CD4-positive, alpha-beta memory T cell (primary cell): Measurements from ENCODE around the gene GNAO1. TPM values are rescaled to one million over a fixed set of nuclear protein-coding genes. Genes with fewer than 3 reads are reported as not detected.

Experiments
- CTCF ChIA-PET: fragments of 350-600 bp; sonication (Branson Sonifier 250); formaldehyde crosslinking; loops from one replicate; lab custom pipeline; 2021; ENCODE audit warnings: inconsistent platforms; ENCODE audit not compliant: partially characterized antibody; lab: Charles Lee
- POLR2A ChIA-PET: fragments of 350-600 bp; sonication (Branson Sonifier 250); formaldehyde crosslinking; loops from one replicate; lab custom pipeline; 2021; ENCODE audit not compliant: partially characterized antibody; lab: Charles Lee
- DNase-seq, 5 donors: peaks; one replicate each; pipeline versions ENCODE4 v3.0.0 to v3.0.0-alpha.2; 2020 to 2022; ENCODE audit warnings: mixed read lengths in 1 of 5
- H3K27ac ChIP-seq: one replicate; pipeline ENCODE4 v1.7.0; 2013; ENCODE audit warnings: low read depth, low read length
- H3K27me3 ChIP-seq: 2 replicates; pipeline ENCODE4 v1.7.0; 2013; ENCODE audit warnings: mild to moderate bottlenecking, low read length, moderate library complexity; ENCODE audit not compliant: insufficient read depth
- H3K36me3 ChIP-seq: 2 replicates; pipeline ENCODE4 v1.7.0; 2013; ENCODE audit warnings: mild to moderate bottlenecking, low read length, moderate library complexity; ENCODE audit not compliant: insufficient read depth
- H3K4me1 ChIP-seq: 2 replicates; pipeline ENCODE4 v1.7.0; 2013; ENCODE audit warnings: mild to moderate bottlenecking, low read length, moderate library complexity; ENCODE audit not compliant: insufficient read depth
- H3K4me3 ChIP-seq, 2 donors: one replicate each; pipeline ENCODE4 v1.7.0; 2013; ENCODE audit warnings: low read length in 2 of 2, mild to moderate bottlenecking in 1 of 2
- H3K9me3 ChIP-seq, 2 donors: one replicate each; pipeline ENCODE4 v1.7.0; 2013; ENCODE audit warnings: low read length in 2 of 2, control low read depth in 1 of 2; ENCODE audit not compliant: control insufficient read depth in 1 of 2
- H3K27ac Mint-ChIP-seq, 7 donors: one replicate each; pipeline ENCODE4 v1.8.0; 2020 to 2021; ENCODE audit warnings: mixed read lengths in 7 of 7, mild to moderate bottlenecking in 6 of 7, inconsistent platforms in 3 of 7, moderate library complexity in 3 of 7
- H3K27me3 Mint-ChIP-seq, 2 donors: one replicate each; pipeline ENCODE4 v1.8.0; 2020 to 2021; ENCODE audit warnings: mixed read lengths in 2 of 2
- H3K36me3 Mint-ChIP-seq, 2 donors: one replicate each; pipeline ENCODE4 v1.8.0; 2020 to 2021; ENCODE audit warnings: mixed read lengths in 2 of 2, inconsistent platforms in 1 of 2, mild to moderate bottlenecking in 1 of 2
- H3K4me1 Mint-ChIP-seq, 4 donors: one replicate each; pipeline ENCODE4 v1.8.0; 2020 to 2021; ENCODE audit warnings: mixed read lengths in 4 of 4, mild to moderate bottlenecking in 1 of 4
- H3K4me3 Mint-ChIP-seq, 8 donors: one replicate each; pipeline ENCODE4 v1.8.0; 2020 to 2021; ENCODE audit warnings: mixed read lengths in 8 of 8, mild to moderate bottlenecking in 7 of 8, moderate library complexity in 6 of 8, inconsistent platforms in 3 of 8
- H3K9me3 Mint-ChIP-seq, 8 donors: one replicate each; pipeline ENCODE4 v1.8.0; 2020 to 2021; ENCODE audit warnings: mixed read lengths in 8 of 8, mild to moderate bottlenecking in 5 of 8, inconsistent platforms in 3 of 8, moderate library complexity in 1 of 8
- intact Hi-C: fragments of 100-400 bp; cut with micrococcal nuclease; formaldehyde crosslinking; loops from one replicate; pipeline ENCODE4 v1.15.1; 2023
- polyA plus RNA-seq, 2 donors: library from polyadenylated mRNA; unstranded; fragments of 300-500 nt; fragmentation: Illumina TruSeq; gene quantifications; one replicate each; pipeline ENCODE4 v1.2.3, GENCODE V29; 2021
- total RNA-seq, 2 experiments: library from RNA; stranded (reverse); gene quantifications; one replicate each; pipeline ENCODE4 v1.2.3, GENCODE V29; 2021

Gene GNAO1
- total and polyA plus RNA-seq, 4 experiments from 2014 or later, result 1.5 to 10.8 (median 10.5) TPM; not detected in 1

DNA sequence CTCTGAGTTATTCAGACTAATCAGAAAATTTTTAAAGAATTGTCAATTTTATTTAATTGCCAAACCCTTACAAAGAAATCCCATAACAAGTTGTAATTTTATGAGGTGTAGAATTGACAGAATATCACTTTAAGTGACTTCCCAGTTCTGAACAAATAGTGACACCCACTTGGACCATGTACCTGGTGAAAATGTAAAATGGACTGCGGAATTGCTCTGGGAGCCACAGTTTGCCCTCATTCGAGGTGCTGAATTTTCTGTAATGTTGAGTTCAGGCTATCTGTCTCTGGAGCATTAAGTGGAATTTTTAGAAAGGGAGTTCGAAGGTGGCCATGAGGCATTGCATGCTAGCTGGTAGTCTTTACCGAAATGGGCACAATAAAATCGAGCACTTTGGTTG, 5.1 kb downstream of the GNAO1 start:
- Histone ChIP-seq H3K4me3 (no peak overlapping the region), H3K27me3 (no peaks in the 10 kb centered on the region), H3K9me3 (no peaks in the 10 kb centered on the region), H3K36me3 (no peaks in the 10 kb centered on the region), H3K4me1 (peaks cover 76% of the 10 kb centered on the region), H3K27ac (no peak overlapping the region)
- Mint-ChIP-seq H3K27ac (no peak overlapping the region), H3K36me3 (peaks cover 0 to 4% of the 10 kb centered on the region in 2 donors), H3K27me3 (peaks cover 1 to 12% of the 10 kb centered on the region in 2 donors), H3K9me3 (peaks cover 0 to 2% (median 0%) of the 10 kb centered on the region in 8 donors), H3K4me3 (no peak overlapping the region), H3K4me1 (peaks cover 28 to 37% (median 33%) of the 10 kb centered on the region in 4 donors)
- ChIA-PET CTCF (interaction anchor here (0.8 kb wide), 1 partner anchor 9 kb away, joined by 3 read pairs; no protein-coding TSS in a partner anchor), POLR2A (interaction anchor here (3.1 kb wide), 1 partner anchor 83 kb away, joined by 15 read pairs; no protein-coding TSS in a partner anchor)
- no peak for DNase-seq
- intact Hi-C loops, result no loop called here

DNA sequence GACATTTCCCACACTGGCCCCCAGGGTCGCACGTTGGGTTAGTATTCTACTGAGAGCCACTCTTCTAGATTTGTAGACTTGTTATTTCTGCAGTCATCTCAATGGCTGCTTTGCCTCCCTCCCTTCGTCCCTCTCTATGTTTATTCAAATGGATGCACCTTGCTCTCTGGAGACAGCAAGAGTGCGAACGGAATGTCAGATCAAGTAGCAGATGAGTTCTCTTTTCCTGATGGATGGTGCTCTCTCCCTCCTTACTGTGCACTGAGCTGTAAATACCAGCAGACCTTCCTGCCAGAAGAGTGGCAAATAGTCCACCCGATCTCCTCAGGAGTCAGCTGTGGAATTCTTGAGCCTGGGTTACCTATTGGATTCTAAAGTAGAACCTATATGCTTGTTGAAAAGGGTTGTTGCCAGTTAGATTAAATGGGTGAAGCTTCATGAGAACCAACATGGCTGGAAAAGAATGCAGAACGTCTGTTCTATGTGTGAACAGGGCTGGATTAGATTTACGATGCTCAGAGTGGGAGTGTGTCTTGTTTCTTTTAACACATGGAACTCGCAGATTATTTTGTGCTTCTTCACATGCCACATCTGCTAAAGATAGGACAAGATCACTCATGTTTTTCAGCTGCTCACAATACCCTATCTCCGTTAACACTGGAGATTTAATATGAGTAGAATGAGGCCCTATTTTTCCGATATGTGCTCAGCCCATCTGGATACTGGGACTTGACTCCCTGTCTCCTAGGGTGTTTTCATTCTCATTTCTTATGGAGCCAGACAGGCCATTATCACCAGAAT, 6.1 kb downstream of the GNAO1 start:
- no peak overlapping the region for H3K4me3 Mint-ChIP-seq
- H3K27ac Mint-ChIP-seq, result peak overlapping the region in 1 of 7 donors; percentile 51
- H3K27me3 Mint-ChIP-seq, result peaks cover 1 to 12% of the 10 kb centered on the region in 2 donors
- H3K36me3 ChIP-seq, result no peaks in the 10 kb centered on the region
- H3K36me3 Mint-ChIP-seq, result peaks cover 0 to 4% of the 10 kb centered on the region in 2 donors
- no peaks in the 10 kb centered on the region for H3K9me3 ChIP-seq
- peaks cover 24 to 35% (median 31%) of the 10 kb centered on the region in 4 donors for H3K4me1 Mint-ChIP-seq
- intact Hi-C loops, result no loop called here
- DNase-seq, result no peak
- H3K9me3 Mint-ChIP-seq, result peaks cover 0 to 2% (median 0%) of the 10 kb centered on the region in 8 donors
- ChIA-PET CTCF (interaction anchor here (1.0 kb wide), 1 partner anchor 82 kb away, joined by 3 read pairs; no protein-coding TSS in a partner anchor), POLR2A (interaction anchor here (0.9 to 3.1 kb wide), 3 partner anchors 12 to 157 kb away, joined by 3 to 15 read pairs (median 4); no protein-coding TSS in a partner anchor)
- no peaks in the 10 kb centered on the region for H3K27me3 ChIP-seq
- no peak overlapping the region for H3K4me3 ChIP-seq
- H3K4me1 ChIP-seq, result peaks cover 80% of the 10 kb centered on the region
- H3K27ac ChIP-seq, result no peak overlapping the region

DNA sequence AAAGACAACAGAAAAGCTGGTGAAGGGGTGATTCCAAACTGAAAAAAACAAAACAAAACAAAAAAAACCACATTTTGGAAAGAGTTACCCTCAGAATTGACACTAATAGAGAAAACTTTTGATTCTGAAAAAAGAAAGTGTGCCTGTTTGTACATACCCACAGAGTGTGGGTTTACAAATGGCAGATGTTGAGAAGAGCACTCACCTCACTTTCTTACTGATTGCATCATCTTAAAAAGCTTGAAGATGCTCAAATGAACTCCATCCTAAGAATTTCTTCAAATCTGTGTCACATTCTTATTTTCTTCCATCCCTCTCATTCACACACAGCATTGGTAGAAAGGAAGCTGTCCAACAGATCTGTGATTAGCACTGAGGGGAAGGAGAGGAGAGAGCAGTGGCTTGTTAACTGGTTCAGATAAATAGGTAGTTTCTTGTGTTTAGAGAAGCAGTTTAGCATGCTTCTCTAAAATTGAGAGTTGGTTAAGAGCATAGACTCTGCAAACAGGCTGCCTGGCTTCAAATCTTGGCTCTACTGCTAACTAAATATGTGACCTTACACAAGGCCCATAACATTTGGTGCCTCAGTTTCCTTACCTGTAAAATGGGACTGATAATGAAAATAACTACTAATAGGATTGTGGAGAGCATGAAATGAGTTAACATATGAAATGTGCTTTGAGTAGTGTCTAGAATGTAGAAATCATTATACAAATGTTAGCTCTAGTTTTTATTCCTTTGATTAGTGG, 6.9 kb downstream of the GNAO1 start:
- CTCF ChIA-PET, result interaction anchor here (1.0 to 1.2 kb wide), 3 partner anchors 51 to 220 kb away, joined by 3 read pairs; no protein-coding TSS in a partner anchor
- peaks cover 80% of the 10 kb centered on the region for H3K4me1 ChIP-seq
- H3K4me3 ChIP-seq, result no peak overlapping the region
- no peaks in the 10 kb centered on the region for H3K36me3 Mint-ChIP-seq
- H3K9me3 Mint-ChIP-seq, result peaks cover 0 to 2% (median 0%) of the 10 kb centered on the region in 8 donors
- intact Hi-C loops, result no loop called here
- H3K36me3 ChIP-seq, result no peaks in the 10 kb centered on the region
- H3K4me1 Mint-ChIP-seq, result peaks cover 16 to 31% (median 26%) of the 10 kb centered on the region in 4 donors
- no peak for DNase-seq
- peaks cover 1 to 8% of the 10 kb centered on the region in 2 donors for H3K27me3 Mint-ChIP-seq
- H3K9me3 ChIP-seq, result no peaks in the 10 kb centered on the region
- no peaks in the 10 kb centered on the region for H3K27me3 ChIP-seq
- POLR2A ChIA-PET, result interaction anchor here (0.6 to 7.9 kb wide), 10 partner anchors 6 to 157 kb away, joined by 3 to 71 read pairs (median 4); partner anchors contain the start of gene GNAO1
- peak overlapping the region in 5 of 8 donors; percentile 5 to 78 (median 55) for H3K4me3 Mint-ChIP-seq
- no peak overlapping the region for H3K27ac ChIP-seq
- H3K27ac Mint-ChIP-seq, result peak overlapping the region in 5 of 7 donors; percentile 12 to 86 (median 55)

DNA sequence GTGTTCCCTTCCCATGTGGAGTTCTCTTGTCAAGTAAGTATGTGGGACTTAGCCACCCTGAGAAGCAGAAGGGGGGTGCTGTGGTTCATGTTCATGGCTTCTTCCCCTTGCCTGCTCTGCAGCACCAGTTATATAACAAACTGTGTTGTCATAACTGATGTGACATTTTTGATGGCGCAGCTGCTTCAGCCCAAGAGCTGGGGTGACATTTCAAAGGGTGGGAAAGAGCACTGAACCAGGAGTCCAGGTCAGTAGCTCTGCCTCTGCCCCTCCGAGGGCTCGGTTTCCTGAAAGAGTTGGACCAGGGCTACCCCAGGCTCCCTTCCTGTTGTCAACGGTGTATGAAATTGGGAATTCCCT, 7.4 kb downstream of the GNAO1 start:
- H3K36me3 ChIP-seq, result no peaks in the 10 kb centered on the region
- peak overlapping the region; percentile 23 to 87 (median 73) for H3K27ac Mint-ChIP-seq
- no peak overlapping the region for H3K4me3 ChIP-seq
- H3K4me1 ChIP-seq, result peaks cover 79% of the 10 kb centered on the region
- H3K36me3 Mint-ChIP-seq, result no peaks in the 10 kb centered on the region
- DNase-seq, result no peak
- H3K4me1 Mint-ChIP-seq, result peaks cover 10 to 28% (median 22%) of the 10 kb centered on the region in 4 donors
- H3K27me3 ChIP-seq, result no peaks in the 10 kb centered on the region
- peak overlapping the region in 4 of 8 donors; percentile 50 to 78 (median 59) for H3K4me3 Mint-ChIP-seq
- ChIA-PET CTCF (interaction anchor here (1.0 to 3.1 kb wide), 6 partner anchors 27 to 220 kb away, joined by 3 to 12 read pairs (median 3); no protein-coding TSS in a partner anchor), POLR2A (interaction anchor here (0.6 to 7.9 kb wide), 11 partner anchors 6 to 158 kb away, joined by 3 to 71 read pairs (median 4); partner anchors contain the start of gene GNAO1)
- no peak overlapping the region for H3K27ac ChIP-seq
- H3K27me3 Mint-ChIP-seq, result peaks cover 1 to 7% of the 10 kb centered on the region in 2 donors
- no peaks in the 10 kb centered on the region for H3K9me3 ChIP-seq
- intact Hi-C loops, result no loop called here
- peaks cover 0 to 2% (median 0%) of the 10 kb centered on the region in 8 donors for H3K9me3 Mint-ChIP-seq

DNA sequence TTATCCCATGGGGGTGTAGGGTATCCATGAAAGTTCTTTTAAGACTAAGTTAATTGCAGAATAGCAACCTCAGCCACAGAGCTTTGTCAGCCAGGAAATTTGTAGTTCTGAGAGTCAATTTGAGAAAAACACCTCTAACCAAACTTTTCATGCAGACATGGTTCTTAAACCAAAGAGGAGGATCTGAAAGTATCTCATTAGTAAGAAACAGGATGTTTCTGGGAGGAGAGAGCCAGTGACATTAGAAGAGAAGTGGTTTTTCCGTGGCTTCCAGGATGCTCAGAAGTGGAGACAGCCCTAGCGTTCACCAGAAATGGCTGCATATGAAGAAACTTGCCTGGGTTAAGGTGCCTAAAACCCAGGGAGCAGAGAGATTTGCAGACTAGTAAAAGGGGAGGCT, 7.9 kb downstream of the GNAO1 start:
- peak overlapping the region; percentile 46 to 87 (median 73) for H3K27ac Mint-ChIP-seq
- DNase-seq, result peak in 1 of 5 donors; percentile 24
- Histone ChIP-seq H3K4me1 (peaks cover 75% of the 10 kb centered on the region), H3K4me3 (no peak overlapping the region), H3K27me3 (no peaks in the 10 kb centered on the region), H3K9me3 (no peaks in the 10 kb centered on the region), H3K27ac (no peak overlapping the region), H3K36me3 (no peaks in the 10 kb centered on the region)
- peaks cover 0 to under 1% (median 0%) of the 10 kb centered on the region in 8 donors for H3K9me3 Mint-ChIP-seq
- ChIA-PET POLR2A (interaction anchor here (1.2 to 7.9 kb wide), 9 partner anchors 7 to 158 kb away, joined by 3 to 71 read pairs (median 4); partner anchors contain the start of gene GNAO1), CTCF (interaction anchor here (1.0 to 3.1 kb wide), 6 partner anchors 10 to 221 kb away, joined by 3 to 12 read pairs (median 3); no protein-coding TSS in a partner anchor)
- peaks cover under 1 to 3% of the 10 kb centered on the region in 2 donors for H3K27me3 Mint-ChIP-seq
- H3K4me1 Mint-ChIP-seq, result peaks cover 6 to 24% (median 18%) of the 10 kb centered on the region in 4 donors
- intact Hi-C loops, result no loop called here
- H3K4me3 Mint-ChIP-seq, result peak overlapping the region in 7 of 8 donors; percentile 21 to 78 (median 56)
- H3K36me3 Mint-ChIP-seq, result no peaks in the 10 kb centered on the region

DNA sequence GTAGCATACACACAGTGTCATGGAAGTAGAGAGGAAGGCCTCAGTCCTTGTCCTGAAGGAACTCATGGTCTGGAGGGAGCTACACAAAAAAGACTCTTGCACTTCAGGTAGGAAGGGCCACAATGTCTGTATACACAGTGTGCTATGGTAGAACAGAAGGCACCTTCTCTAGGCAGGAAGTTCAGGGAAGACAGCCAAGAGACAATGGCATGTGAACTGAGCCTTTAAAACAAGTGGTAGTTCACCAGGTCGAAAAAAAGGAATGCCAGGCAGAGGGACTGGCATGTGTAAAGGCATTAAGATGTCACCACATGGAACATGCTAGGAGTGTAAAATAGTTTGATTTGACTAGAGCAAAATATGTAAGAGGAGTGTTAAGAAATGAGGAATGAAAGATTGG, 9.7 kb downstream of the GNAO1 start:
- Histone ChIP-seq H3K27me3 (no peaks in the 10 kb centered on the region), H3K4me1 (peaks cover 67% of the 10 kb centered on the region), H3K4me3 (no peak overlapping the region), H3K36me3 (no peaks in the 10 kb centered on the region), H3K9me3 (no peaks in the 10 kb centered on the region), H3K27ac (no peak overlapping the region)
- DNase-seq, result no peak
- H3K9me3 Mint-ChIP-seq, result no peaks in the 10 kb centered on the region
- H3K4me1 Mint-ChIP-seq, result peaks cover 0 to 23% (median 11%) of the 10 kb centered on the region in 4 donors
- ChIA-PET POLR2A (interaction anchor here (5.7 to 7.9 kb wide), 2 partner anchors 8 to 61 kb away, joined by 33 to 71 read pairs; partner anchors contain the start of gene GNAO1), CTCF (interaction anchor here (3.1 to 7.4 kb wide), 2 partner anchors 63 to 118 kb away, joined by 12 to 50 read pairs; no protein-coding TSS in a partner anchor)
- intact Hi-C loops, result loop anchor here (5.0 kb wide), 3 partner anchors 61 to 734 kb away; no protein-coding TSS in a partner anchor
- no peak overlapping the region for H3K4me3 Mint-ChIP-seq
- no peaks in the 10 kb centered on the region for H3K36me3 Mint-ChIP-seq
- peak overlapping the region in 1 of 7 donors; percentile 72 for H3K27ac Mint-ChIP-seq
- H3K27me3 Mint-ChIP-seq, result no peaks in the 10 kb centered on the region
